IMR-90 (cell line): ENCODE data around the gene LCAT. TPM values are rescaled to one million over a fixed set of nuclear protein-coding genes. Genes with fewer than 3 reads are reported as not detected.

Experiments
- ATAC-seq: fragments of 200-7000 bp; cut with Tn5 transposase; 2 replicates; pipeline ENCODE4 v1.9.1; 2020; ENCODE audit warnings: low read depth, mild to moderate bottlenecking, moderate library complexity
- BruUV-seq: library from RNA; stranded (reverse); fragments of 400-500 nt; replicated peaks from 2 replicates; lab custom pipeline; 2021; lab: Mats Ljungman, UMichigan
- CTCF ChIA-PET: fragments of 300-600 bp; formaldehyde crosslinking; extraction: SDS; loops from one replicate; lab custom pipeline; 2021; ENCODE audit warnings: antibody characterized with exemption; lab: Yijun Ruan, JAX
- POLR2A ChIA-PET: fragments of 300-600 bp; sonication (Branson Sonifier 250); formaldehyde crosslinking; loops from one replicate; lab custom pipeline; 2022; ENCODE audit warnings: antibody characterized with exemption; ENCODE audit not compliant: unreplicated experiment; lab: Charles Lee
- DNase-seq: peaks from one replicate; pipeline ENCODE4 v3.0.0; 2013
- H2AFZ ChIP-seq: replicated peaks from 2 replicates; pipeline ENCODE3; 2013; ENCODE audit warnings: low read length, mild to moderate bottlenecking; ENCODE audit not compliant: poor library complexity
- H2AK5ac ChIP-seq: 2 replicates; pipeline ENCODE4 v1.6.1; 2013; ENCODE audit warnings: low read depth, low read length, inconsistent platforms
- H2AK9ac ChIP-seq: replicated peaks from 2 replicates; pipeline ENCODE3; 2013; ENCODE audit warnings: mild to moderate bottlenecking, low read depth, low read length, moderate library complexity; ENCODE audit not compliant: poor library complexity
- H2BK120ac ChIP-seq: 2 replicates; pipeline ENCODE4 v1.6.1; 2013; ENCODE audit warnings: low read depth, low read length, inconsistent platforms
- H2BK15ac ChIP-seq: 3 replicates; pipeline ENCODE4 v1.6.1; 2013; ENCODE audit warnings: low read depth, low read length, inconsistent platforms
- H2BK20ac ChIP-seq: 2 replicates; pipeline ENCODE4 v1.6.1; 2013; ENCODE audit warnings: low read depth, mild to moderate bottlenecking, inconsistent platforms, low read length, moderate library complexity
- H2BK5ac ChIP-seq: 2 replicates; pipeline ENCODE4 v1.6.1; 2013; ENCODE audit warnings: mild to moderate bottlenecking, low read depth, low read length, inconsistent platforms; ENCODE audit not compliant: poor library complexity, severe bottlenecking
- H3K14ac ChIP-seq: replicated peaks from 2 replicates; pipeline ENCODE4 v1.6.1; 2013; ENCODE audit warnings: low read depth, low read length, inconsistent platforms
- H3K18ac ChIP-seq: 2 replicates; pipeline ENCODE4 v1.6.1; 2013; ENCODE audit warnings: low read depth, low read length, control low read depth
- H3K23ac ChIP-seq: 2 replicates; pipeline ENCODE4 v1.6.1; 2013; ENCODE audit warnings: low read depth, low read length, inconsistent platforms
- H3K27ac ChIP-seq: 2 replicates; pipeline ENCODE4 v1.5.1; 2013; ENCODE audit warnings: mild to moderate bottlenecking, control low read depth, low read length; ENCODE audit not compliant: insufficient read depth
- H3K27me3 ChIP-seq: 2 replicates; pipeline ENCODE4 v1.6.1; 2013; ENCODE audit warnings: low read length; ENCODE audit not compliant: control insufficient read depth, insufficient read depth
- H3K36me3 ChIP-seq: 2 replicates; pipeline ENCODE4 v1.6.1; 2013; ENCODE audit warnings: low read length, mixed read lengths; ENCODE audit not compliant: control insufficient read depth, insufficient read depth
- H3K4ac ChIP-seq: 2 replicates; pipeline ENCODE4 v1.6.1; 2013; ENCODE audit warnings: low read depth, low read length, inconsistent platforms
- H3K4me1 ChIP-seq: 2 replicates; pipeline ENCODE4 v1.6.1; 2013; ENCODE audit warnings: low read length, mixed read lengths; ENCODE audit not compliant: control insufficient read depth, insufficient read depth
- H3K4me2 ChIP-seq: 2 replicates; pipeline ENCODE4 v1.6.1; 2013; ENCODE audit warnings: low read depth, mild to moderate bottlenecking, control low read depth, low read length, moderate library complexity
- H3K4me3 ChIP-seq: 2 replicates; pipeline ENCODE4 v1.5.1; 2013; ENCODE audit warnings: low read depth, mild to moderate bottlenecking, control low read depth, low read length, moderate library complexity; ENCODE audit not compliant: insufficient read depth
- H3K56ac ChIP-seq: 2 replicates; pipeline ENCODE4 v1.6.1; 2013; ENCODE audit warnings: low read length, inconsistent platforms; ENCODE audit not compliant: insufficient read depth; ENCODE audit errors: extremely low read depth
- H3K79me1 ChIP-seq, 2 experiments: 2 replicates each; pipeline ENCODE4 v1.6.1; 2013; ENCODE audit warnings: low read length in 2 of 2, inconsistent platforms in 1 of 2, low read depth in 1 of 2
- H3K9ac ChIP-seq: 2 replicates; pipeline ENCODE4 v1.6.1; 2013; ENCODE audit warnings: low read depth, low read length, control low read depth
- H3K9me1 ChIP-seq: 2 replicates; pipeline ENCODE4 v1.6.1; 2013; ENCODE audit warnings: low read length, inconsistent platforms; ENCODE audit not compliant: insufficient read depth
- H3K9me3 ChIP-seq: 2 replicates; pipeline ENCODE4 v1.6.1; 2013; ENCODE audit warnings: low read length; ENCODE audit not compliant: control insufficient read depth, insufficient read depth
- H4K20me1 ChIP-seq: 2 replicates; pipeline ENCODE4 v1.6.1; 2013; ENCODE audit warnings: low read length, inconsistent platforms; ENCODE audit not compliant: insufficient read depth
- H4K5ac ChIP-seq: 2 replicates; pipeline ENCODE4 v1.6.1; 2013; ENCODE audit warnings: mild to moderate bottlenecking, low read depth, low read length, control low read depth
- H4K8ac ChIP-seq, 2 experiments: 2 replicates each; pipeline ENCODE4 v1.6.1; 2013; ENCODE audit warnings: low read depth in 2 of 2, low read length in 2 of 2, control low read depth in 1 of 2, inconsistent platforms in 1 of 2
- H4K91ac ChIP-seq: 2 replicates; pipeline ENCODE4 v1.6.1; 2013; ENCODE audit warnings: low read depth, low read length, inconsistent platforms; ENCODE audit not compliant: insufficient read depth
- POLR2A ChIP-seq: IDR thresholded peaks from 2 replicates; pipeline ENCODE4 v1.6.1; 2012; ENCODE audit warnings: mild to moderate bottlenecking, low read depth, low read length
- RFX5 ChIP-seq: IDR thresholded peaks from 2 replicates; pipeline ENCODE4 v1.8.0; 2012; ENCODE audit warnings: low read depth, mild to moderate bottlenecking, low read length, moderate library complexity
- WGBS, 2 experiments: methylation state at CpG; one replicate each; pipeline versions ENCODE4 v1.1.5 to v1.1.7; 2013; ENCODE audit warnings: missing lambda C conversion rate in 2 of 2; ENCODE audit not compliant: insufficient read length in 1 of 2; ENCODE audit errors: extremely low coverage in 2 of 2; 5-methylcytosine and 5-hydroxymethylcytosine counted together
- dilution Hi-C: fragments of 300-500 bp; cut with HindIII; formaldehyde crosslinking; loops from one replicate; pipeline ENCODE4 v1.14.3; 2018; ENCODE audit warnings: low sequenced_read_pairs; ENCODE audit not compliant: unreplicated experiment
- in situ Hi-C: fragments of 300-500 bp; cut with MboI; formaldehyde crosslinking; loops from 3 replicates; pipeline ENCODE4 v1.14.3; 2019; ENCODE audit warnings: low sequenced_read_pairs, inconsistent platforms, mixed read lengths
- intact Hi-C: fragments of 100-400 bp; cut with micrococcal nuclease; formaldehyde crosslinking; loops from 2 replicates; pipeline ENCODE4 v1.10.0; 2022
- polyA plus RNA-seq, 3 experiments: library from polyadenylated mRNA; depleted of rRNA; stranded (reverse); fragments of >200 nt; gene quantifications; 2 replicates each; pipeline ENCODE4 v1.2.3, GENCODE V29; 2012; ENCODE audit warnings: low replicate concordance in 1 of 3
- total RNA-seq: library from RNA; depleted of rRNA; stranded (reverse); fragments of >200 nt; gene quantifications from 2 replicates; pipeline ENCODE4 v1.2.3, GENCODE V29; 2012

LCAT gene
- total and polyA plus RNA-seq, 2 of the 4 experiments (the other 2 are of a cell fraction), result 1.4 to 18.8 TPM

DNA sequence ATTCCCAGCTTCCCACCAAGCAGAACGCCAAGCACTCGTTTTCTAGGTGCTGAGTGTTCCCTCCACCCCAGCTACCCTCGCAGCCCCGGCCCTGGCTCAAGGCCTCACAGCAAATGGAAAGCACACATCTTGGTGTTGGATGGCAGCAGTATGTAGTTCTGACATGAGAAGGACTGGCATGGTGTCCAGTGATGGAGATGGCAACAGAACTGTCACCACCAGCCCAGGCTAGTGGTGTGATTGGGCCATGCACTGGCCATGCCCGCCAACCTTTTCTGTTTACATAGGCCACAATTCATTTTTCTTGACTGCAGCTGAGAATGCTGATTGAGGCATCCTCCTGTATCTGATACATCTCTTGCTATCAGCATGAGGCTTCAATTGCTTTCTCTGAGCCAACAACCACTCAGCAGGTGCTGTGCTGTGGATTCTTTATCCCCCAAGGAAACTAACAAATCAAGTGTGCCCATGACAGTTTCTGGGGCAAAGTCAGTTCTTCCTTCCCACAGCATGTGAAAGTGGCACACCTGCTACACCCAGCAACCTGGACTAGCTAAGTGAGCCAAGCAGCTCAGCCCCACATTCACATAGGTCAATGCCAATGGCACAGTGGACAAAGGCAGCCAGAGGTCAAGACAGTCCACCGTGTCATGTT, 20.7 kb upstream of the LCAT start:
- H2AFZ ChIP-seq, result no peak overlapping the region
- no peaks in the 10 kb centered on the region for H3K9me3 ChIP-seq
- BruUV-seq, result no TSS peak
- POLR2A ChIA-PET, result no interaction called here
- no peak overlapping the region for H3K14ac ChIP-seq
- H2AK9ac ChIP-seq, result no peak overlapping the region
- ATAC-seq (no peak), DNase-seq (no peak)
- no peaks in the 10 kb centered on the region for H3K27me3 ChIP-seq
- dilution Hi-C loops, result no loop called here
- H4K91ac ChIP-seq, result no peak overlapping the region
- no peak overlapping the region for H2BK120ac ChIP-seq
- H2BK15ac ChIP-seq, result no peak overlapping the region
- H2BK5ac ChIP-seq, result no peak overlapping the region
- no peak overlapping the region for H4K8ac ChIP-seq
- no peak overlapping the region for H3K9ac ChIP-seq
- CTCF ChIA-PET, result no interaction called here
- H3K4me1 ChIP-seq, result peaks cover 50% of the 10 kb centered on the region
- in situ Hi-C loops, result no loop called here
- H3K4me2 ChIP-seq, result peak overlapping the region; percentile 4; the same call in 1 of the 2 replicates
- H4K5ac ChIP-seq, result no peak overlapping the region
- H3K9me1 ChIP-seq, result peaks cover 57% of the 10 kb centered on the region
- no peak overlapping the region for H2BK20ac ChIP-seq
- no peak overlapping the region for H3K56ac ChIP-seq
- H3K79me1 ChIP-seq, result peaks cover 36 to 87% of the 10 kb centered on the region in 2 experiments
- no peak overlapping the region for H3K4me3 ChIP-seq
- H3K27ac ChIP-seq, result no peak overlapping the region
- peak overlapping the region; percentile 15; the same call in 1 of the 2 replicates for H2AK5ac ChIP-seq
- no peak overlapping the region for H3K18ac ChIP-seq
- peaks cover 81% of the 10 kb centered on the region for H4K20me1 ChIP-seq
- H3K36me3 ChIP-seq, result peaks cover 50% of the 10 kb centered on the region
- TF ChIP-seq RFX5 (0 out of 2 replicates have a peak, but pooled peaks have one; percentile 12), POLR2A (no peak)
- peak overlapping the region; percentile 53; the same call in 1 of the 2 replicates for H3K23ac ChIP-seq
- H3K4ac ChIP-seq, result peak overlapping the region; percentile 34; the same call in 1 of the 2 replicates
- no CpG with 5 or more reads among the region's 6 CpGs for WGBS, 2 experiments
- intact Hi-C loops, result loop anchor here (10.0 kb wide), 1 partner anchor 260 kb away; no protein-coding TSS in a partner anchor
